HepG2 (cell line): ENCODE data around the gene TYROBP. TPM values are rescaled to one million over a fixed set of nuclear protein-coding genes. Genes with fewer than 3 reads are reported as not detected.

Experiments
- ATAC-seq: fragments of 200-7000 bp; cut with Tn5 transposase; 3 replicates; pipeline ENCODE4 v1.9.1; 2020; ENCODE audit warnings: mild to moderate bottlenecking, moderate library complexity
- BruUV-seq: library from RNA; stranded (reverse); fragments of 400-500 nt; replicated peaks from 2 replicates; lab custom pipeline; 2021; lab: Mats Ljungman, UMichigan
- CTCF ChIA-PET: fragments of 300-600 bp; formaldehyde crosslinking; extraction: SDS; loops from one replicate; lab custom pipeline; 2021; ENCODE audit warnings: low total read pairs, inconsistent platforms, low intra/inter-chr PET ratio; lab: Yijun Ruan, JAX
- POLR2A ChIA-PET: fragments of 350-600 bp; sonication (Branson Sonifier 250); formaldehyde crosslinking; loops from one replicate; lab custom pipeline; 2020; ENCODE audit warnings: antibody characterized with exemption, inconsistent platforms; lab: Yijun Ruan, JAX
- DNase-seq: peaks from one replicate; pipeline ENCODE4 v3.0.0-alpha.2; 2015; ENCODE audit warnings: low spot score
- FAIRE-seq: peaks from 3 replicates; lab custom pipeline; 2011; peaks lifted over from hg19 to GRCh38; lab: Jason Lieb, UNC
- H2AFZ ChIP-seq: one replicate; pipeline ENCODE4 v1.6.1; 2011; ENCODE audit warnings: low read length, inconsistent platforms
- H3K27ac ChIP-seq: fragments of 300-600 bp; 3 replicates; pipeline ENCODE4 v1.8.0; 2011; ENCODE audit warnings: mixed run types, mild to moderate bottlenecking, mixed read lengths, low read length, inconsistent platforms; ENCODE audit not compliant: insufficient read depth; ENCODE audit errors: extremely low read length
- H3K27me3 ChIP-seq, 2 experiments: fragments of 200-600 bp in 1 of 2; 2 replicates in 1 of 2; 3 replicates in 1 of 2; pipeline versions ENCODE4 v1.6.0 to v1.8.0; 2011; ENCODE audit warnings: low read length in 2 of 2, mild to moderate bottlenecking in 2 of 2, moderate library complexity in 2 of 2, inconsistent platforms in 1 of 2; ENCODE audit not compliant: insufficient read depth in 2 of 2, control insufficient read depth in 1 of 2
- H3K36me3 ChIP-seq, 2 experiments: fragments of 200-600 bp in 1 of 2; replicated peaks in 1 of 2; 2 replicates in 1 of 2; 3 replicates in 1 of 2; pipeline versions ENCODE4 v1.5.1 to v1.8.0; 2011; ENCODE audit warnings: low read length in 2 of 2, inconsistent platforms in 1 of 2; ENCODE audit not compliant: insufficient read depth in 2 of 2, control insufficient read depth in 1 of 2
- H3K4me1 ChIP-seq: 2 replicates; pipeline ENCODE4 v1.5.1; 2012; ENCODE audit warnings: low read length, inconsistent platforms; ENCODE audit not compliant: insufficient read depth
- H3K4me2 ChIP-seq: 2 replicates; pipeline ENCODE4 v1.6.0; 2011; ENCODE audit warnings: low read depth, low read length, inconsistent platforms
- H3K4me3 ChIP-seq, 3 experiments: fragments of 200-600 bp in 1 of 3; sonication (generic), shearing (Covaris generic) in 1 of 3; replicated peaks in 1 of 3; 2 replicates each; pipeline ENCODE4 v1.5.1; 2011 to 2016; ENCODE audit warnings: low read length in 3 of 3, inconsistent platforms in 2 of 3, low read depth in 2 of 3, mild to moderate bottlenecking in 2 of 3, control low read depth in 1 of 3, mixed read lengths in 1 of 3; ENCODE audit not compliant: insufficient read depth in 1 of 3
- H3K79me2 ChIP-seq: one replicate; pipeline ENCODE4 v1.6.1; 2011; ENCODE audit warnings: low read length, inconsistent platforms; ENCODE audit not compliant: insufficient read depth
- H3K9ac ChIP-seq: 2 replicates; pipeline ENCODE4 v1.6.0; 2011; ENCODE audit warnings: mild to moderate bottlenecking, low read depth, low read length, inconsistent platforms; ENCODE audit not compliant: insufficient read depth
- H3K9me3 ChIP-seq: 2 replicates; pipeline ENCODE4 v1.5.1; 2012; ENCODE audit warnings: mild to moderate bottlenecking, low read length
- H4K20me1 ChIP-seq: 2 replicates; pipeline ENCODE4 v1.6.0; 2011; ENCODE audit warnings: inconsistent platforms, mild to moderate bottlenecking, low read length, moderate library complexity; ENCODE audit not compliant: insufficient read depth
- AGO2 ChIP-seq: fragments of 200-400 bp; formaldehyde crosslinking; optimal IDR thresholded peaks from 2 replicates; pipeline ENCODE3; 2017; ENCODE audit warnings: mild to moderate bottlenecking, low read depth, low read length, moderate library complexity
- BRD4 ChIP-seq: sonication (generic); formaldehyde crosslinking; IDR thresholded peaks from 2 replicates; pipeline ENCODE4 v1.4.0; 2020; ENCODE audit warnings: missing genetic modification reagents
- BRF2 ChIP-seq: sonication (generic); formaldehyde crosslinking; IDR thresholded peaks from 2 replicates; pipeline ENCODE4 v1.8.1; 2022; ENCODE audit warnings: mild to moderate bottlenecking, missing genetic modification reagents
- CENPBD1 ChIP-seq: sonication (generic); formaldehyde crosslinking; IDR thresholded peaks from 2 replicates; pipeline ENCODE4 v1.8.0; 2022; ENCODE audit warnings: missing genetic modification reagents, low read depth, mild to moderate bottlenecking, borderline replicate concordance
- DRAP1 ChIP-seq: IDR thresholded peaks from 2 replicates; pipeline ENCODE4 v1.6.1; 2016; ENCODE audit warnings: missing genetic modification reagents, missing compliant biosample characterization
- FOXA1 ChIP-seq, 2 experiments: fragments of 450-650 bp in 1 of 2; sonication (generic) in 1 of 2; formaldehyde crosslinking in 1 of 2; IDR thresholded peaks; 2 replicates each; pipeline versions ENCODE4 v1.4.0 to v1.6.1; 2016 to 2020; ENCODE audit warnings: missing genetic modification reagents in 1 of 2
- MEIS1 ChIP-seq: sonication (generic); formaldehyde crosslinking; IDR thresholded peaks from 2 replicates; pipeline ENCODE4 v1.9.0; 2021; ENCODE audit warnings: mild to moderate bottlenecking, missing genetic modification reagents, moderate library complexity, borderline replicate concordance
- MNT ChIP-seq: fragments of 450-650 bp; IDR thresholded peaks from 2 replicates; pipeline ENCODE4 v1.6.1; 2016
- RNF2 ChIP-seq: fragments of 450-650 bp; conservative IDR thresholded peaks from 2 replicates; pipeline ENCODE4 v1.6.1; 2016; ENCODE audit warnings: low read depth
- SAFB2 ChIP-seq: sonication (generic); formaldehyde crosslinking; IDR thresholded peaks from 2 replicates; pipeline ENCODE4 v1.5.1; 2020; ENCODE audit warnings: missing genetic modification reagents, low read depth, mild to moderate bottlenecking, borderline replicate concordance
- SP4 ChIP-seq: sonication (generic); formaldehyde crosslinking; IDR thresholded peaks from 2 replicates; pipeline ENCODE4 v1.8.1; 2023; ENCODE audit warnings: mild to moderate bottlenecking, missing genetic modification reagents
- ZNF317 ChIP-seq: sonication (generic); formaldehyde crosslinking; IDR thresholded peaks from 2 replicates; pipeline ENCODE4 v1.5.0; 2020; ENCODE audit warnings: mild to moderate bottlenecking, missing genetic modification reagents
- ZNF367 ChIP-seq: sonication (generic); formaldehyde crosslinking; IDR thresholded peaks from 2 replicates; pipeline ENCODE4 v1.4.0; 2020; ENCODE audit warnings: missing genetic modification reagents, borderline replicate concordance
- ZNF562 ChIP-seq: sonication (generic); formaldehyde crosslinking; IDR thresholded peaks from 2 replicates; pipeline ENCODE4 v1.8.0; 2022; ENCODE audit warnings: missing genetic modification reagents, borderline replicate concordance
- ZNF574 ChIP-seq: sonication (generic); formaldehyde crosslinking; IDR thresholded peaks from 2 replicates; pipeline ENCODE4 v1.4.0; 2020; ENCODE audit warnings: missing genetic modification reagents
- WGBS: methylation state at CpG from one replicate; pipeline ENCODE4 v1.1.6; 2017; ENCODE audit warnings: low lambda C conversion rate; 5-methylcytosine and 5-hydroxymethylcytosine counted together
- in situ Hi-C: cut with HindIII; loops from 2 replicates; pipeline ENCODE4 v1.10.0; 2017; ENCODE audit warnings: low pct_unique_long_range_greater_than_20kb; ENCODE audit not compliant: extremely low pct_ligation_motif_present
- intact Hi-C: fragments of 100-400 bp; cut with micrococcal nuclease; formaldehyde crosslinking; loops from one replicate; pipeline ENCODE4 v1.10.0; 2022; ENCODE audit not compliant: unreplicated experiment
- polyA plus RNA-seq, 8 experiments: library from polyadenylated mRNA; depleted of rRNA in 3 of 8; stranded (reverse) in 7 of 8; unstranded in 1 of 8; fragments of >200 nt; fragmentation: Illumina TruSeq in 4 of 8; extraction: Trizol in 4 of 8; gene quantifications; 2 replicates each; pipeline versions ENCODE4 v1.2.1 to v1.2.3, GENCODE V29; 2011 to 2016; ENCODE audit warnings: low read depth in 4 of 8, missing spikeins in 1 of 8, mixed read lengths in 1 of 8; ENCODE audit not compliant: insufficient read depth in 1 of 8
- total RNA-seq, 5 experiments: library from RNA; depleted of rRNA; stranded (reverse); fragments of >200 nt; fragmentation: Illumina TruSeq; extraction: Trizol; gene quantifications; 2 replicates each; pipeline ENCODE4 v1.2.3, GENCODE V29; 2016; ENCODE audit warnings: low read depth in 1 of 5

TYROBP gene
- total and polyA plus RNA-seq, 2 of the 13 experiments (the other 11 are each of a cell fraction or from before 2014, with no cell fraction given): not detected

- Histone ChIP-seq H3K4me3 (no peak overlapping the region), H3K27me3 (no peaks in the 10 kb centered on the region), H3K79me2 (no peaks in the 10 kb centered on the region), H2AFZ (no peak overlapping the region), H4K20me1 (no peaks in the 10 kb centered on the region), H3K9ac (no peak overlapping the region), H3K4me1 (peaks cover 9% of the 10 kb centered on the region), H3K4me2 (no peak overlapping the region), H3K9me3 (no peaks in the 10 kb centered on the region), H3K36me3 (no peaks in the 10 kb centered on the region), H3K27ac (no peak overlapping the region)
- intact Hi-C loops (no loop called here), in situ Hi-C loops (no loop called here)
- CTCF ChIA-PET: no interaction called here
- POLR2A ChIA-PET: no interaction called here
- DNase-seq: no peak
- FAIRE-seq: no peak
- WGBS: 35% methylated on average over 6 of the region's 6 CpGs
- TF ChIP-seq ZNF317 (no peak), BRF2 (CRISPR knock-in tag) (no peak), MEIS1 (CRISPR knock-in tag) (no peak), CENPBD1 (CRISPR knock-in tag) (no peak), ZNF574 (CRISPR knock-in tag) (no peak), SAFB2 (no peak), BRD4 (CRISPR knock-in tag) (no peak), AGO2 (no peak), MNT (no peak), SP4 (CRISPR knock-in tag) (no peak), DRAP1 (CRISPR knock-in tag) (no peak), ZNF367 (CRISPR knock-in tag) (no peak), RNF2 (no peak), FOXA1 (IDR thresholded peaks at IDR 0.05) (no peak), FOXA1 (CRISPR knock-in tag; IDR thresholded peaks at IDR 0.05) (no peak), ZNF562 (CRISPR knock-in tag) (no peak)
- no peak for ATAC-seq
- BruUV-seq: no TSS peak
Measured at GRCh38 chr19:35921012-35921411, 12.9 kb upstream of the TYROBP start.
